GOT3 (cell line): ENCODE measurements around the gene CSNK1A1L.

ENCODE experiments used
- DNase-seq: peaks from one replicate; lab custom pipeline; 2025; ENCODE audit warnings: mixed read lengths; lab: John Stamatoyannopoulos, UW

CSNK1A1L gene

GRCh38 chr13:37106642-37107041 is 1.2 kb upstream of the CSNK1A1L start:
- DNase-seq = no peak

GRCh38 chr13:37102896-37103295 is 2.6 kb downstream of the CSNK1A1L start:
- DNase-seq = no peak

GRCh38 chr13:37101201-37101600 is 4.3 kb downstream of the CSNK1A1L start:
- no peak for DNase-seq

- no peak for DNase-seq
Measured at GRCh38 chr13:37100731-37101130, 4.7 kb downstream of the CSNK1A1L start.

DNA sequence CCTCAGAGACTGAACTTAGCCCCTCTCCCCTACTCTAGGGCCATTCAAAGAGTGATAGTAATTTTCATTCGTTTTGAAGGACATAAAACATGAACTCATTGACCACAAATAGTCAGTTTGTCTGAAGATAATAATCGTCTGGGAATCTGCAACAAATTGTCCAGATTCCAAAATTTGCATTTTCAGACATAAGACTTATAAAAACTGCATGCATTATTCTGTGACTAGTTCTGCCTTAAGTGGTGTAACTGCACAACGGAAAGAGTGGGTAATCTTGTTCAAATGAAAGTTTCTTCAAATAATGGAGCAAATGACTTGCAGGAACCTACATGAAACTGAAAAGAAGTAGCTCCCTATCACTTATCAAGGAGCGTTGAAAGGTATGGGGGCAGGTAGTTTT is 8.4 kb downstream of the CSNK1A1L start:
- DNase-seq = no peak

DNA sequence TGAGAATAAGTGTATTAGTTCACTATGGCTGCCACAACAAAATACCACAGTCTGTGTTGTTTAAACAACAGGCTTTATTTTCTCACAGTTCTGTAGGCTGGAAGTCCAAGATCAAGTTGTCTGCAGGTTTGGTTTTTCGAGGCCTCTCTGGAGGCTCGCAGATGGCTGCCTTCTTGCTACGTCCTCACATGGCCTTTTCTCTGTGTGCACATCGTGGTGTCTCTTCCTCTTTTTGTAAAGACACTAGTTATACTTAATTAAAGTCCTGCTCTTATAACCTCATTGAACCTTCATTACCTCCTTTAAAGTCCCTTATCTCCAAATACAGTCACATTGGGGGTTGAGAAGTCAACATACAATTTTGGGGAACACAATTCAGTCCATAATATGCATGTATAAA is 10.6 kb downstream of the CSNK1A1L start:
- no peak for DNase-seq

DNA sequence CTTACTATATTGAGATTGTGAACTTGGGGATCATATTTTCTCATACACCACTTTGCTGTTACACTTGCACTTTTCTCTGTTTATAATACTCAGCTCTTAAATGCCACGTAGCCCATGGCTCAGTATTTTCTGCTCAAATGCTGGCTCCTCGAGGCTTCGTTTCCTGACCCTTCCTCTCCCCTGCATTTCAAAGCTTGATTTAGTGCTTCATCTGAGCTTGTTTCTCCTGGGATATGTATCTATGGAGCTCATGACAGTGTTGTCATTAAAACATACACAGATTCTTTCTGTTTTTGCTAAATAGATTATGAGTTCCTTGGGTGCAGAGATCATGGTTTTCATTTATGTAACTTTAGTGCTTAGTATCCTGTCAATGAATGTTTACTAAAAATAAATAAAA is 11.4 kb downstream of the CSNK1A1L start:
- DNase-seq = no peak

GRCh38 chr13:37091835-37092234 is 13.6 kb downstream of the CSNK1A1L start:
- DNase-seq = no peak

- no peak for DNase-seq
Measured at GRCh38 chr13:37090912-37091311, 14.6 kb downstream of the CSNK1A1L start.

DNA sequence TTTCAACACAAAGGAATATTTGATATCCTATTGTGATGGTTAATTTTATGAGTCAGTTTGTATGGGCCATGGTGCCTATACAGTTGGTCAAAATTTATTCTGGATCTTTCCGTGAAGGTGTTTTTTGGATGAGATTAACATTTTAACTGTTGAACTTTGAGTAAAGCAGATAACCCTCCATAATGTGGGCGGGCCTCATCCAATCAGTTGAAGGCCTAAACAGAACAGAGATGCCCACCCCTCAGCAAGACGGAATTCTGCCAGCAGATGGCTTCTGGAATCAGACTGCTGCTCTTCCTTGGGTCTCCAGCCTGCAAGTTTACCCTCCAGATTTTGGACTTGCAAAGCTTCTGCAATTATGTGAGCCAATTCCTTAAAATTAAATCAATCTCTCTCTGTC is 16.0 kb downstream of the CSNK1A1L start:
- DNase-seq = no peak

DNA sequence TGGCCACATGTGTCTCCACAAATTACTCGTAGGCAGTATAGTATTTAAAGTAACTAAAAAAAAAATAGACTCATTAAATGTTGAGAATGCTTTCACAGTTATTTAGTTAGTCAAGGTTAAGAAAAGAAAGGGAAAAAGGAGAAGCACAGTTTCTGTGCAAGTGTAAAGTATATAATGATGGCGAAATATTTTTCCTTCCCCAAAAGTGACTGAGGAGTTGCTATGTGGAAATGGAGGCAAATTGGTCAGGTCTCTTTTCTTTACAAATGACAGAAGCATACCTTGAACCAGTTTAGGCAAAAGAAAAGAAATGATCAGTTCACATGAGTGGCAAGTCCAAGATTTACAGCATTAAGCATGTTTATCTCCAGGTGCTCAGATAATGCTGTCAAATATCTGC is 18.0 kb downstream of the CSNK1A1L start:
- no peak for DNase-seq

GRCh38 chr13:37085606-37086005 is 19.9 kb downstream of the CSNK1A1L start:
- DNase-seq = no peak

GRCh38 chr13:37076818-37077217 is 28.6 kb downstream of the CSNK1A1L start:
- DNase-seq = no peak

GRCh38 chr13:37075164-37075563 is 30.3 kb downstream of the CSNK1A1L start:
- DNase-seq = no peak

GRCh38 chr13:37074703-37075102 is 30.8 kb downstream of the CSNK1A1L start:
- no peak for DNase-seq

DNA sequence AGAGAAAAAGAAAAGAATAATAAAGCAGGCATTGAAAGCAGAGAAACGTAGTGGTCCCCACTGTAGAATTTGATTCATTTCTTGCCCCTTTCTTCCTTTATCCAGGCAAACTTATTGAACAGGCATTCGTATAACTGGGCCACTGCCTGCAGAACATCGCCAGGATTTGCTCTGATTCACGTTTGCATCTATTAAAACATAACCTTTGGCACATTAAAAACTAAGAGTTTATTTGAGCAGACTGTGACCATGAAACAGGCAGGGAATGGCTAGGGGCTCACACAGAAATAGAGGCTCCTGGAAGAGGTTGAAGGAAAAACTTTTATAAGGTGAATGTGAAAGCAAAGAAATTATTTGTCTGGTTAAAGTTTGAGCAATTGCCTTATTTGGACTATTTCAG is 33.4 kb downstream of the CSNK1A1L start:
- DNase-seq = no peak

DNA sequence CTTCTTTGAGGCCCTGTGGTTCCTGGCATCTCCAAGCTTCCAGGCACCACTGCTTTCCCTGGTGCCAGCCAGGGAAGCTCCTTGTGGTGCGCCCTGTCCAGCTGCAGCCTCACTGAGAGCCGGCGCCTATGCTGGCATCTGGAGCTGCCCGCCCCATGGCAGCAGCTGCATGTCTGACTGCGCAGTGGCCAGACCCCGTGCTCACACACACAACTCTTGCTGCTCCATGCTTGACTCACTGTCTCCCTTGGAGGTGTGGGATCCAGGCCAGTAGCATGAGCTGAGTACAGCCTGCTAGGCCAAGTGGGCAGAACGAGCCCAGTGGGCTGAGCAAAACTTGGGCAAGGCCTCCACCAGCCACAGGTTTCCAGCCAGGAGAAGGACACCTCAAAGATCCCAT is 34.5 kb downstream of the CSNK1A1L start:
- no peak for DNase-seq

DNA sequence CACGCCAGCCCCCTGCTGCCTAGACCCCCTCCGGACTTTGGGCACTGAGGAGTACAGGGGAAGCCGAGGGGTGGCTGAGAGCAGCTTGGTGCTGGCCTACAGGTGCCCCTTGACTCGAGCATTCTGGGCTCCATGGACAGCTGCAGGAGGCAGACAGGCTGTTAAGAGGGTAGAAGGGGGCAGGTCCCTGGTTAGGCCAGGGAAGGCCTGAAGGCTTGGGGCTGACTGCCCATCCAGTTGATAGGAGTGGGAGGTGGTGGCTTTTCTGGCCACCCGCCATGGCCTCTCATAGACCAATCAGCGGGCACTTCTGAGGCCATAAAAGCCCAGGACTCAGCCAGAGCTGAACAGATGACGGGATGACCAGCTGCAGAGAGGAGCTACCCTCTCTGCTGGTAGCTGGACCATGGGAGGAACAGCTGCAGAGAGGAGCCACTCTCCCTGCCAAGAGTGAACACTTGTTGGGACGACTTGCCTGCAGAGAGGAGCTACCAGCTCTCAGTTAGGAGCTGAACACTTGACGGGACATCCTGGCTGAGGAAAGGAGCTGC is 35.2 kb downstream of the CSNK1A1L start:
- no peak for DNase-seq

DNA sequence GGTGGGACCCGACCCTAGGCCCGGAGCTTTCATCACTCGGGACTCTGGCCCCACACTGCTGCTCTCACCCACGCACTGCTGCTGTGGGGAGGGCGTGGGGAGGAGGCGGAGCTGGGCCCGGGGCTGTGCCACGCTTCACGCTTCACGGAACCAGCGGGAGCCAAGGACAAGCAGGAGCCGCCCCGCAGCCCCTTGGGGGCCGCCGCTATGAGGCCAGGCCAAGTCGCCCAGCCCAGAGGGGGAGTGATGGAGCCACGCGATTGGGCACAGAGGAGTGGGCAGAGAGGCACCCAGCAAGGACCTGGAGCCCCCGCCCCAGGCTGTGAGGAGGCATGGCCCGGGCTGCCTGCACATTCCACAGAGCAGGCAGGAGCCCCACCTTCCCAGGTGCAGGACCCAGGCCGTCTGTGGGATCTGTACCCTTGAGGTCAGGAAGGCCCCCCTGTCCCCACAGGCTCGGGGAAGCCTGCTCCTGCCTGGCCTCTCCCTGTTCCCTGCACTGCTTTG is 35.8 kb downstream of the CSNK1A1L start:
- no peak for DNase-seq

DNA sequence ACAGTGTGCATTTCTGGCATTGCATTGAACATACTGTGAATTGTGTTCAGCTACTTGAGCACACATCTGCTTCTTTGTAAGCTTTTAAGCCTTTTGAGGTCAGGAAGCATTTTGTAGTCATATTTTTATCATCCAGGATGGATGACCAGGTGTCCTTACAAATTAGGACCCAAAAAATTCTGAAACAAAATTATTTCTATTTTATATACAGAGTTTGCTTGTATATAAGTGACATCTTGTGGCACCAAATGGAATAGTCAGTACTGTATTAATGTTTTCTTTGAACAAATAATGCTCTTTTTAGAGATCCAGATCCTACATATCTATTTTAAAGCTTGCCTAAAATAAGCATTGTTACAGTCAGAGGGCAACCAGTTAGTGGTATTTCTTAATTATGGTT is 36.5 kb downstream of the CSNK1A1L start:
- no peak for DNase-seq

DNA sequence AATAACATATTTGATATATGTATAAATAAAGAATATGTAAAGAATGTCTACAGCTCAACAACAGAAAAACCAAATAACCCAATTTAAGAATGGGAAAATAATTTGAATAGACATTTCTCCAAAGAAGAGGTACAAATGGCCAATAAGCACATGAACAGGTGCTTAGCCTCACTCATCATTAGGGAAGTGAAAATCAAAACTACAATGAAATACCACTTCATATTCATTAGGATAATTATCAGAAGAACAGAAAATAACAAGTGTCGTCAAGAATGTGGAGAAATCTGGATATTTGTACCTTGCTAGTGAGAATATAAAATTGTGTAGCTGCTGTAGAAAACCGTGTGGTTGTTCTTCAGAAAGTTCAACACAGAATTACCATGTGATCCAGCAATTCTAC is 37.6 kb downstream of the CSNK1A1L start:
- no peak for DNase-seq

DNA sequence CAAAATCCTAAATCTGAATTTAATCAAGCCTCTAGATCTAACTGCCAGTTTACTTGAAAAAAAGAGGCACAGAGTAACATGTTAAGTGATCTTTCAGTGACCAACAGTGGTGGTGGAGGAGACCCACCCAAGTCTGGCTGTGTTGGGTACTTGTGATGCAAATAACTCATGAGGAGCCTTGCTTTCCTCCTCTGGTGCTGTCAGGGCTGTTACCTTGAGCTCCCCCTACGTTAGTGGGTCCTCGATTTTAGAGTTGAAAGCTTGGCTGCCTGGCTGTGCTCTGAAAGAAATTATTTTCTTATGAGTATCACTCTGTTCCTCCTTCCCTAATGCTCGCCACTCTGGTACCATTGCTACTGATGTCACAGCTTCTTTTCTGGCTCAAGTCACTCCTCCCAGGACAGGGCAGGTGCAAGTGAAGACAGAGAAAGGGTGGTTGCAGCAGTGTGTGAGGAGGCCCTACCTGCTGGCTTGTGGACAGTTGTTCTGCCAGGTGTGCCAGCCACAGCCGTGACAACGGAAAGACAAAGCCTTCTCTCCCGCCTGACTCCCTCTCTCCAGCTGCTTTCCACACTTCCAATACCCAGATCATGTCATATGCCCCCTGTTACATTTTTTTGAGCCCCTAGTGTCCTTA is 39.5 kb downstream of the CSNK1A1L start:
- no peak for DNase-seq

DNA sequence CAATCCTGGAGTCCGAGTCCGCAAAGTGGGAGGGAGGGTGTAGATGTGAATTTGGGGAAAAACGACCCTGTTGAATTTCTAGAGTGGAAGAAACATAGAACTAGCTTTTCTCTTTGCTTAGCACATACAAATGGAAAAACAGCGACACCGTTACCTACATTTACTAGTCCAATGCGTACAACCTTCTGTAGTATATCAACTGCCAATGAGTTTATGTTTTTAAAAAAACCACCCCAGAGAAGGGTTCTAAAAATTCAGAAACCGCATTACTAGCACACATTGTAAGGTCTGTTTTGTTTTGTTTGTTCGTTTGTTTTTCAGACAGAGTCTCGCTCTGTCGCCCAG is 45.6 kb downstream of the CSNK1A1L start:
- no peak for DNase-seq
